ELR (cell line): ENCODE results near the gene EZH2.

Experiments used
- DNase-seq: peaks from one replicate; pipeline ENCODE4 v3.0.0-alpha.2; 2015; ENCODE audit warnings: low read depth

EZH2 gene

DNA sequence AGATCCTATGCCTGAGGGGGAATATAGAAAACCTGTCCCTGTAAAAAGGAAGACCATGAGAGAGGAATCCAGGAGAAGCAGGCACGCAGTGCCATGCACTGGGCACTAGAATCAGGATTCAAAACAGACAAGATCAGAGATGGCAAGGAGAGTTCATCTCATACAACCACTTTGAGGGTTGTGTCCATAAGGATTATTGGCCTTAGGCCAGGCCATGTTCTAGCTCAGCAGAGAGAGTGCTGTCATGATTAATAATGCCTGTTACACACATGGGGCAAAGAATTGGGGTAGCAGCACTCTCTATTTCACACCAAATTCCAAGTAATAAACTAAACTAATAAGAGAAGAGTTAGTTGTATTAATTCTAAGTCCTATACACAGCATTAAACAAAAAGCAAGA is 29.1 kb downstream of the EZH2 start:
- DNase-seq = no peak

DNA sequence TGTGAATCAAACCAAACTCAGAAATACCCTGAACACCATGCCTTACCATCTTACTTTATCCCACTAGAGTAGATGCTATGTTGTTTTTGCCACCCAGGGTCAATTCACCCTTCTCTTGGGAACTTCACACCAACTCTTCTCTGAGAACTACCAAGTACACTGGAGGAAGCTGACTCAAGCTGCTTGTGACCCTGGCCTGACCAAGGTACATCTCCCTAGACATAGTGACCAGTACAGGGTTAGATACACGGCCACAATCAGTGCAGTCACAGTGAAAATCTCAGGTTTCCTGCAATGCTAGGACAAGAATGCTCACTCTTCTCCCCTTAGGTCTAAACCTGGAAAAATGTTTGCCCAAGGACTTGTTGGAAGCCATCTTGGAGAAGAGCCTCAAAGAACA is 31.8 kb downstream of the EZH2 start:
- DNase-seq = no peak

DNA sequence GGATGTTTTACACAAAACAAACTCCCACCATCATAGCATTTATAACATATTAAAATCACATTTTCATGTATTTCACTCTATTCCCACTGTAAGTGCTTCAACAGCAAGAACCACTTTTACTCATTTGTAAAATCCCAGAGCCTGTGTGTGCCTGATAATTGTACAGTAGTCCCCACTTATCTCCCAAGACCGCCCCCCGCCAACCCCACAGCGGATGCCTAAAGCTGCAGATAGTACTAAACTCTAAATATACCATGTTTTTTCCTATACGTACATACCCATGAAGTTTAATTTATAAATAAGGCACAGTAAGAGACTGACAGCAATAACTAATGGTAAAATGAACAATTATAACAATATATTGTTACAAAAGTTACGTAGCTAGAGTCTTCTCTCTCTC is 33.5 kb downstream of the EZH2 start:
- DNase-seq = no peak

DNA sequence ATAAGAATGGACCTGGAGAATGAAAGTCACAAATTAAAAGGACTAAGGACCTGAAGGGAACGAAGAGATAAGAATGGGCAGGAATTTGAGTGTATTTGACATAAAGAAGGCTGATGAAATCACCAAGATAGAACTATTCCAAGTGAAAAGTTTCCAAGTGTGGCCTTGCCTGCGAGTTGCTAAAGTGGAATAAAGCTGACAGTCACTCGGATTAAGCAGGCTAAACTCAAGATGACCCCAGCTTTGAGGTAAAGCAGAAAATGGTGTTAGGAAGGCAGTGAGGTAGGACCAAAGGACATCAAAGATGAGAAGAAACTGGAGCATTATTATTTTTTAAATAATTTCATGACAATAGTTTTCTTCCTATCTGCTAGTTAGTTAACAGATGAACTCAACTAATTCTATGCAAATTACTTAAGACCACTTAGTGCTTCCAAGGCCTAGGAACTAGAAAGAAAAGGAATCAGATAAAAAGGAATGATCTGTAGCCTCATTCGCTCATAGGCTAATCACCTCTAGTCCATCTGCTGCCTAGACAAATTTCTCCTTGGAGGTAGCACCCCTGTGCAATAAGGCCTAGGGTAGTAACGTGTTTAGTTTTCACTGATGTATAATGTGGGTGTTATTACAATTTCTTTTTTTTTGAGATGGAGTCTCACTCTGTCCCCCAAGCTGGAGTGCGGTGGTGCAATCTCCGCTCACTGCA is 34.5 kb downstream of the EZH2 start:
- DNase-seq = no peak

DNA sequence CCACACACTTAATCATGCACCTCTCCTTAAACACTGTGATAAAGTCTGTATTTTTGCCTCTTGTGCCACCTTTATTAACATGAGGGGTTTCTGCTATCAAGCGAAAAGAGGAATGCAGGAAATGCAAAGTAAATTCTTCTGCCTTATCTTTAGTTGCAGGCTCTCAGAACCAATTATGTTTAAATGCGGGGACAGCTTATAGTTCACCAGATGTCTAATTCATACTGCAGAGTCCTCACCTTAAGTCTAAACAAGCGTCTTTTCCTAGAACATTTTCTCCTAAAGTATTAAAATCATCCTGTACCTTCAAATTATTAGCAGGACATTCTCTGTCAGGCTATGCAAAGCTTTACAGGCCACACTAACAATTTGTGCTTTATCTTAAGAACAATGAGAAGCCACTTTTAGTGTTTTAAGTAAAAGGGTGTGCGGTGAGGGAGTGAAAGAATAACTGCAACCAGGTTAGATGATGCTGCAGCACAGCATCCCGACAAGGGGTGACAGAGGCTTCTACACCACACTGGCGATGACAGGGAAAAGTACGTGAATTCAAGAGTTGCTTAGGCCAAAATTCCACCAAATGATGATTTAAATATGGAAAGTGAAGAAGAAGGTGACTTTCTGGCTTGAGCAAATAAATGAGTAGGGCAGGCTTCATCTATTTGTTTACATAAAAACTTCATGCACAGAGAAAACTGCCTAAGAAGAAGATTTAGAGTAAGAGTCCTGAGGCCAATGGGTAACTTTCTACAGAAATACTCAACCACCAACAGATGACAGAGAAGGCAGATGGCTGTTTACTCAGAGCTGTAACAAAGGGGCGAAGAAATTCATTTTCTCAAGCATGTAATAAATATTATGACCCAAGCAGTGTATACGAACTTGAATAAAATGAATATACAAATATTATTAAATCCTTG is 36.0 kb downstream of the EZH2 start:
- DNase-seq = no peak

DNA sequence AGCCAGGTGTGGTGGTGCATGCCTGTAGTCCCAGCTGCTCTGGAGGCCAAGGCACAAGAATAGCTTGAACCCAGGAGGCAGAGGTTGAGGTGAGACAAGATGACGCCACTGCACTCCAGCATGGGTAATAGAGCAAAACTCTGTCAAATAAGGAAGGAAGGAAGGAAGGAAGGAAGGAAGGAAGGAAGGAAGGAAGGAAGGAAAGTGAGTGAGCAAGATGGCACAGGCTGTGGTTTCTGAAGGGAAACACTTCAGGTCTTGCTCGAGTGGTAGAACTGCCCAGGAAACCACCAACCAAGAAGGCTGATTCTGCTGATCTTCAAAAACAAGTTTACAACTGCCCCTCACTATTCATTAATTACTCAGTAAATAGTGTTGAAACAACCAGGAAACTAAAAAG is 45.2 kb downstream of the EZH2 start:
- no peak for DNase-seq

DNA sequence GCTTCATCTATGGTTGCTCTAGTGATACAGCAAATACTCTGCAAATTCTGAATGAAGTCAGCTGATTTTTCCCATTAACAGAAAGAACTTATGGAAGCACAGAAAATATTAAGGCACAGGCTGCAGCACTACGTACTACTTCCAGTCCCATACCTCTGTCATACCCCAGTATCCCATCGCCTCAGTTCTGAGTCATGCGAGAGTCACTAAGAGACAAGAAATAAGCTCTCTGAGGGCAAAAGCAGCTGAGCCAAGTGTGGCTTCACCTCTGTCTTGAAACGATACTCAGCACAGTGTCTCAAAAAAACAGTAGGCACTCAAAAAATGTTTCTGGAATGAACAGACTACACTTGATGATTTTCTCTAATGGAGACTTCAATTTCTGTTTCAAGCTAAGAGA is 48.2 kb downstream of the EZH2 start:
- peak; percentile 23 for DNase-seq

DNA sequence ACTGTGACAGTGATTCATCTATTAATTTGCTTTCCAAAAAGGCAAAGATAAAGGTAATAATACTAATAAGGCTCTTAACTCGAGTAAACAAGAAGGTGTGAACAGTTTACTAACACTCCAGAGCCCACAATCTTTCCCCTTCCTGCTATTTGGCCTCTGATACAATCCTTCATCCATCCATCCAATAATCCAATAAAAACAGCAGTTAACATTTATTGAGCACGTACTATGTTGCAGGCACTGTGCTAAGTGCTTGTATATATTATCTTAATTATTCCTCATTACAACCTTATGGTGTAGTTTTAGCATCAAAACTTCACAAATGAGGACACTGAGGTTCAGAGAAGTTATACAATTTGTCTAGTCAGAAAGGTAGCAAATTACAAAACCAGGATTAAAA is 49.5 kb downstream of the EZH2 start:
- DNase-seq = no peak

DNA sequence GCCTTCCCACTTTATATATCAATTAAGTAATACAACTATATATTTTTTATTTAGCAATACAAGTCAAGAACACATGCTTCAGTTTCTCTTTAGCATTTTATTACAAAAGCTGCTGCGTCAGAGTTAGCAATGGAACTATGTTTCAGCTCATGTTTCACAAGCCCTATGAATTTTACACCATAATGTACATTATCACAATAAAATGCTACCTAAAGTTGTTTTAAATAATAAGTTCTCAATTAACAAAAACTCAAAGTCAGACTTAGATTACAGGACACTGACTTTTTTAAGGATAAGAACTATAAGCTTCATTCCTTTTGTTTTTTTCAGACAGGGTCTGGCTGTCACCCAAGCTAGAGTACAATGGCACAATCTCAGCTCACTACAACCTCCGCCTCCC is 52.3 kb downstream of the EZH2 start:
- DNase-seq = no peak

DNA sequence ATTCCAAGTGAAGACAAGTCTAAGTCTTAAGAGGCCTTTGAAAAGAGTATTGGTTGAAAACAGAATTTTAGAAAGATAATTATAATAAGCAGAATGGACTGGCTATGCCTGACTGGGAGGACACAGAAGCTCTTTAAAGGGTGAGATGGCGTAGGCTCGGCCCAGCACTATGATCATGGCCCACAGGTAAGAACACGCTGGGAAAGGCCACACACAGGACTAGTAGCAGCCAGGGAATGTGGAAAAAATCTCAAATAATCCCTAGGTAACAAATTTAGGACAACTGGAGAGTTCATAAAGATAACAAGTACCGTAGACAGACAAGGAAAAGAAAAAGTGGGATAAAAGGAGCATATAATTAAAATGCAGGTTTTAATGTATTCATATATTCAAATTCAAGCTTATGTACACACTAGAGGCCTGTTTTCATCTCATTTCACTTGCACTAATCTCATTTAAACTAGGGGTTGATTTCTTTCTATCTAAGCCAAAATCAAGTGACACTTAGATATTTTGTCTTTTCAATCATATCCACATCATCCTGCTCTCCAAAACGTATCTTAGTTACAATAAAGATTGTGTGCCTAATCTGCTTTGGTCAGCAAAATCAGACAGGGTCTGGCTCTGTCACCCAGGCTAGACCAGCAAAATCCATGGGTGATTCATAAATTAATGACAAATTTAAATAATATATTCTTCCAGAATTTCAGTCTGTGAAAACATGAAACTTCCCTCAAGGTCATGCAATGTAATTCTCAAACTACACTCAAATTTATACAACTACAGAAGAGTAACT is 53.0 kb downstream of the EZH2 start:
- DNase-seq = no peak

DNA sequence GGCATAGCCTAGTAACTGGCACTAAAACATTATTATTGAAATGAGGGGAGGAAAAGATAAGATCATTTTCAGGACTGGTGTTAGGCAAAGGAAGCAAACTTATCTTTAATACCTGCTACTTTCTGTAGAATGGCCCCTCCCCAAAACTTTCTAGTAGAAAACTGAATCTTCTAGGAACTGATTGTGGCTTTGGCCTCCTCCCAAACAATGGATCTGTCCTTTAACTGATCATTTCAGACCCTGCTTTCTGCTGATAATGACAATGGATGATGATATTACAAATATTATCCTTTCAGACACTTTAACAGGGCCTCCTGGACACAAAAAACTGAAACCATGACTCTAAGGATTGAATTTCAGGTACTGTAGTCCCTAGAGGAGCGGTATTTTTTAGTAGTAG is 55.1 kb downstream of the EZH2 start:
- DNase-seq = no peak

DNA sequence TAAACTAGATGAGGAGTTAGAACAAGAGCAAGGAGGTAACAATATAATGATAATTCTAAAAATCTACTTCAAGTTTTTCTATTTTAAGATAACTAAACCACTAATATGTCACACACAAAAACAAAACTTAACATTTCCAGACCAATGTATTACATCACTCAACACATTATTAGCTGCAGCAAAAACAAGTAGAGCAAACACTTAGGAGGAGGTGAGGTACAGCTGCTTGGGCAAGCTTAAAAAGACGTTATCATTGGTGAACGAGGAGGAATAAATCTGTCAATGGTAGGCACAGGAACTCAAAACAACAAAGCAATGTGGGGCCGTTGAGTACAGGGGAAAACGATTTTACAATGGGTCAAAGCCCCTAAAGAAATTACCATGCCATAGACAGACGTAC is 58.8 kb downstream of the EZH2 start:
- DNase-seq = no peak

DNA sequence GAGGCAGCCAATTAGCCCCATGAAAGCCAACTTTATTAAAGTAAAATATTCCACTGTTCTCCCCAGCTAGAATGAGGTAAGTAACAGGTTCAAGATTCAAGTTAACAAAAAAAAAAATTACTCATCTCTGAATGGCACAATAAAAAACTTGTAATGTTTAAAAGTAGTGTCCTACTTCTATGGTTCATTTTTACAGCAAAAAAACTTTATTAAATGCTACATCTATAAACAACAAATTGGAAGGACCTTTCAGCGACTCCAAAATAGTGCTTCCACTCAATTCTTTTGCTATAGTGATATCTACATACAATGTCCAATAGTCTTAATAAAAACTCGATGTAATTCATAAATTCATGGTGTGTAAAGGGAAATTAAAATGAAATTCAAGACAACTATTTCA is 59.2 kb downstream of the EZH2 start:
- no peak for DNase-seq

DNA sequence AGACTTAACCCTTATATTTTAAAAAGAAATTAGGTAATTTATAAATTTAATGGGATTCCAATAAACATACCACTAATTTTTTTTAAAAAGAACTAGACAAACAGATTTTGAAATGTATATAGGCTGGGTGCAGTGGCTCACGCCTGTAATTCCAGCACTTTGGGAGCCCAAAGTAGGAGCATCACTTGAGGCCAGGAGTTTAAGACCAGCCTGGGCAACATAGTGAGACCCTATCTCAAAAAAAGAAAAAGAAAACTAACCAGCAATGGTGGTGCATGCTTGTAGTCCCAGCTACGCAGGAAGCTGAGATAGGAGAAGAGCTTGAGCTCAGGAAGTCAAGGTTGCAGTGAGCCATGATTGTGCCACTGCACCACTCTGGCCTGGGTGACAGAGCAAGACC is 62.7 kb downstream of the EZH2 start:
- DNase-seq = no peak

DNA sequence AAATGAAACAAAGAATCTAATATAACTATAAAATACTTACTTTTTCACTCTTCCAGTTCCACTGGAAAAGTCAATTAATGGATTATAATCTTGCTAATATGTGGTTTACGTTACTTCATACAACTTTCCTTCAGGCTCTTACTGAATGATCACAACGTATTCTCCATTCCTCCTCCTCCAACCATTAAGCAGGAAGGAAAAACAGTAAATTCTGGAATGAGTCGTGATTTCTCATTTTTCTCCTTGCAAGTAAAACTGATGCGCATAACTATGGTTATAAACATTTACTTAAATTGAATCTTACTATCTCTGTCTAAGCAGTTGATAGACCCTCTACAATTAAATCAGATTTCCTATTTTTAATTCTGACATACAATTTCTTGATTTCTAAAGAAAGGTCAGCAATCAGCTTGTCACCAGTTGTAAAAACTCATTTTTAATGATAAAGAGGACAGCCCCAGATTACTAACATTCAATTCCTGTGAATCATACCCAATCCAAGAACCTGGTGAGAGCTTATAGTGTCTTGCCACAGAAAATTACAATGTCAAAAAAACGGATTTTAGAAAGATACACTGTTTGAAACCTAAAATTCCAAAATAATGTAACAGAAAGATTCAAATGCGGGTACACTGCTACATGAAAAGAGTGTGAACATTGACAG is 64.3 kb downstream of the EZH2 start:
- peak; percentile 63 for DNase-seq

DNA sequence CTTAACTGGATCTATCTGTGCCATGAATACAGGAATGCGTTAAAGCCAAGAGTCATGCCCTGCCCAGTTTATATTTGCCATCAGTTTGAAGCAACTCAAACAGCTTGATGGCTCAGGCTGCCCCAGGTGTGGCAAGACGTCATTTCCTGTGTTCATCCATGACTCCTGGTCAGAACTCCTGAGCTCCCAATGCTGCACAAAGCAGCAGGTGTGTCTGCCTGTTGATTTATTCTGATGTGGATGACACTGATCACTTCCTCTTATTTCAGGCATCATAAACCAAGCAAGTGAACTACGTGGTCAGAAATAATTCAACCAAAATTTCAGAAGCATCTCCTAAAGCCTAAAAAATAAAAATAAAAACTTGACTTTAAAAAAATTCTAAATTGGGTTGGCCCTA is 68.5 kb downstream of the EZH2 start:
- no peak for DNase-seq

DNA sequence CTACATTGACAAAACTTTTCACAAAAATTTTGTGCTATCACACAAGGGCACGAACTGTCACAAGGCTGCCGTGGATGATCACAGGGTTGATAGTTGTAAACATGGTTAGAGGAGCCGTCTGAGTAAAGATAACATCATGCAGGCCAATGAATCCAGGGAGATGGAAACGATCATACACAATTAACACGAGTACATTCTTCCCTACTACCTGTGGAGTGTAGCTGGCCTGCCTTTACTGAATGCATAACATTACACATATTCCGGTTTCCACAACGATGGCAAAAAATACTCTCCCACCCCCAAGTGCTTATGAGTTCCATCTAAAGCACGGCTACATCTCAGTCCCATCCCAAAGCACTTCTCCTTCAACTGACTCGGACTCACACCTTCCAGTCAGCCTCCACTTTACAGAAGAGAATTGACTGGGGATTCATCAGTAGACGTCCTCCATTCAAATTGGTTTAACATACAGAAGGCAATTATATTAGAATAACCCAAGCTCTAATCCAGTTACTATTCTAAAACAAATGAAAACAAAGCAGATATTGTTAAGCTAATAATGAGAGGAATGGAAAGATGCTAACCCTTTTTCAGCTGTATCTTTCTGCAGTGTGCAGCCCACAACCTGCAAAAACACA is 69.0 kb downstream of the EZH2 start:
- DNase-seq = no peak

DNA sequence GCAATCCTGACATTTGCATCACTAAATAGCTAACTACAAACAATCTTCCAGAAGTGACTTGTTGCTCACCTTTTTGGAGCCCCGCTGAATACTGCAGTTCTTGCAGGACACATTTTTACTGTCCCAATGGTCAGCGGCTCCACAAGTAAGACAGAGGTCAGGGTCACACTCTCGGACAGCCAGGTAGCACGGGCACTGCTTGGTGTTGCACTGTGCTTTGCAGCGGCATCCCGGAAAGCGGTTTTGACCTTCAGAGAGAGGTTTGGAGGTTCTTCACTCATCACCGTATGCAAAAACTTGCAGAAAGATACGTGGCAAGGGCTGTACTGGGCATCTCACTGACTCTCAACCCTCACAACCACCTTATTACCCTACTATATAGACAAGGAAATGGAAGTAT is 70.2 kb downstream of the EZH2 start:
- DNase-seq = no peak

DNA sequence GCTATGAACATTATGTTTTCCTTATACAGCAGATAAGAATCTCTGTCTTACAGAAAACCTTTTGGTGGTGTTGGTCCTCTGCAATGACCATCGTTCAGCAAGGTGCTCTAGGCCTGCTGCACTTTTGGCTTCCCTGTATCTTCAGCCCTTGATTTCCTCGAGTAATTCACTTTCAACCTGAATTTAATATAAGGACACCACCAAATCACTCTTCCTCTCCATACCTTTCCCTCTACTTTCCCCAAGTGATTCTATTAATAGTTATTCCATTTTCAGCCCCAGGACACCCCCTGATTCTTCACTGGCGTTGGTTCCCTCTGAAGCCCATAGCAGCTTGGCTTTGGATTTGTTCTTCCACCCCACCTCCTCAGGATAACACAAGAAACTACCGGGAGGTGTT is 72.2 kb downstream of the EZH2 start:
- DNase-seq = no peak

DNA sequence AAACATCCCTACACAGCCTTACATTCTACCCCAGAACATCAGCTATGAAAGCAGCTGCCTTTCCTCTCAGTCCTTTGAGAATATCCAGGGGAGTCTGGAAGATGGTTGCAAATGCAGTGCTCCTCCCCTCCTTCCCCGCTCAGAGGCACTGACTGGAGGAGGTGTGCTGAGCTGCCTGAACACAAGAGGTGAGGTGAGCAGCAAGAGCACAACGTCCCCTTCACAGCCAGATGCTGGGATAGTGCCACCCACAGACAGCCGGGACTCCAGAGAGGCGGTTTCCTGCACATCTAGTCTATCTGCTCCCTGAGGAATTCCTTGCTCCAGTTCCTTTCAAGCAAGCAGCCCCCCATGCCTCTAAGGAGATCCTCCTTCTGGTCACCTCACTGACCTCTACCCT is 74.2 kb downstream of the EZH2 start:
- DNase-seq = no peak

DNA sequence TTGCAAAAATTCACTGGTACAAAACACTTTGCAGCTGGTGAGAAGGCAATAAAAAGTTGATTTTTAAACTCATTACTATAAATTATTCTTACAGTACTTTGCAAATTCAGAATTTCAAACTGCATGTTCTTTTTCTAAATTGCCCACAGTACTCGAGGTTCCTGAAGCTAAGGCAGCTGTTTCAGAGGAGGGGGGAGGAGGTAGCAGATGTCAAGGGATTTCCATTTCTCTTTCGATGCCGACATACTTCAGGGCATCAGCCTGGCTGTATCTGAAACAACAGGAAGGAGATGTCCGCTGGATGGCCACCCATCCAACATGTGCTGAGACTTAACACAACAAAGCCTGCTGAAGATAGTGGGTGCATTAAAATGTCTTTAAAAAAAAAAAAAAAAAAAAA is 76.7 kb downstream of the EZH2 start:
- DNase-seq = no peak

DNA sequence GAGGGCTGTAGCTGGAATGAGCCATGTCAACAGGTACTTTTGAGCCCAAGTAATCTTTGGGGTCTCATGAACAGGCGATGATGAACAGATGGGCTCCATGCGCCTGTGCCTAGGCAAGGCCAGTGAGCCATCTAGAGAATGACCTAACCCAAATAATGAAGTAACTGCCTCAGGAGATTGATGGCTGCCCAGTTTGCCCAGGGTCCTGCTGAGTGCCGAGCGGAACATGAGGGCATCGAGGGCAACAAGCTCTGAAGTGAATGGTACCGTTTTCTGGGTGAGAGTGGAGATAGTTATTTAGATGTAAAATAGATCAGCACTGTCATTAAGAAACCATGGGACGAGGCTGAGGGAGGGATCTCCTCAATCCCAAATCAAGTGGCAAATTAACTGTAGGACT is 77.9 kb downstream of the EZH2 start:
- no peak for DNase-seq
